Kidney epithelial cell (primary cell): ENCODE measurements around the gene C22orf31. TPM values are rescaled to one million over a fixed set of nuclear protein-coding genes. Genes with fewer than 3 reads are reported as not detected.

Experiments used
- DNase-seq: peaks from one replicate; pipeline ENCODE4 v3.0.0-alpha.2; 2010; ENCODE audit warnings: low read depth
- H3K27me3 ChIP-seq: 2 replicates; pipeline ENCODE4 v1.6.0; 2011; ENCODE audit warnings: low read length; ENCODE audit not compliant: control insufficient read depth, insufficient read depth
- H3K36me3 ChIP-seq: 2 replicates; pipeline ENCODE4 v1.5.1; 2011; ENCODE audit warnings: low read length; ENCODE audit not compliant: control insufficient read depth, insufficient read depth
- H3K4me3 ChIP-seq: 2 replicates; pipeline ENCODE4 v1.5.1; 2011; ENCODE audit warnings: low read depth, mild to moderate bottlenecking, control low read depth, low read length
- CTCF ChIP-seq: IDR thresholded peaks from 2 replicates; pipeline ENCODE4 v1.5.1; 2011; ENCODE audit warnings: mild to moderate bottlenecking, moderate library complexity, low read length, control low read depth, inconsistent platforms; ENCODE audit not compliant: insufficient read depth, poor library complexity, severe bottlenecking
- total RNA-seq: library from RNA; depleted of rRNA; stranded (reverse); fragments of >200 nt; gene quantifications from 2 replicates; pipeline ENCODE4 v1.2.3, GENCODE V29; 2015

The C22orf31 gene
- total RNA-seq, 1 donor from 2014 or later, result not detected

GRCh38 chr22:29069463-29069862, 7.8 kb upstream of the C22orf31 start:
- no peak for DNase-seq
- Histone ChIP-seq H3K36me3 (no peaks in the 10 kb centered on the region), H3K27me3 (peaks cover 11% of the 10 kb centered on the region), H3K4me3 (no peak overlapping the region)
- no peak for TF ChIP-seq CTCF

- Histone ChIP-seq H3K27me3 (no peaks in the 10 kb centered on the region), H3K36me3 (no peaks in the 10 kb centered on the region), H3K4me3 (no peak overlapping the region)
- no peak for DNase-seq
- no peak for TF ChIP-seq CTCF
These were observed 4.0 kb upstream of the C22orf31 start for GRCh38 chr22:29065468-29066190.

- Histone ChIP-seq H3K27me3 (no peaks in the 10 kb centered on the region), H3K36me3 (no peaks in the 10 kb centered on the region), H3K4me3 (no peak overlapping the region)
- TF ChIP-seq CTCF, result no peak
- DNase-seq, result no peak
These were observed 723 bp upstream of the C22orf31 start for GRCh38 chr22:29062286-29062821.

- no peak for TF ChIP-seq CTCF
These were observed 700 bp downstream of the C22orf31 start for GRCh38 chr22:29060931-29061330.

GRCh38 chr22:29060251-29060869, 1.3 kb downstream of the C22orf31 start:
- H3K27me3 ChIP-seq, result no peaks in the 10 kb centered on the region
- no peak for TF ChIP-seq CTCF
- DNase-seq, result no peak
- H3K36me3 ChIP-seq, result no peaks in the 10 kb centered on the region
- H3K4me3 ChIP-seq, result no peak overlapping the region

More at GRCh38 chr22:29060931-29061330, 700 bp downstream of the C22orf31 start:
- Histone ChIP-seq H3K36me3 (no peaks in the 10 kb centered on the region), H3K4me3 (no peak overlapping the region), H3K27me3 (no peaks in the 10 kb centered on the region)
- DNase-seq, result no peak
